ENCODE measurements around the gene GEMIN7.

- no peak for TF ChIP-seq HOXA7 (CRISPR knock-in tag; IDR thresholded peaks at IDR 0.05)
- no peak for TF ChIP-seq POLR2A (IDR thresholded peaks at IDR 0.05; ENCODE audit: low read length)
- TF ChIP-seq RFX5 (IDR thresholded peaks at IDR 0.05) = no peak
- no peak for TF ChIP-seq RAD21 (conservative IDR thresholded peaks at IDR 0.05 in 1 of 2, IDR thresholded peaks at IDR 0.05 in 1 of 2)
Observed at GRCh38 chr19:45137179-45137761, 58.2 kb downstream of the GEMIN7 start.

All from A549 (cell line).